ENCODE data around the gene KCNN4. TPM values are rescaled to one million over a fixed set of nuclear protein-coding genes. Genes with fewer than 3 reads are reported as not detected.
"Not testable (repeated sequence)": the region's sequence is repeated elsewhere in the genome, so short reads cannot be mapped to it uniquely, and the experiment has no call there.

The KCNN4 gene
- 100 to 1,000 TPM in 1 of 2 donors, 10 to 100 TPM in 1; 91.6 to 118 TPM for total RNA-seq

DNA sequence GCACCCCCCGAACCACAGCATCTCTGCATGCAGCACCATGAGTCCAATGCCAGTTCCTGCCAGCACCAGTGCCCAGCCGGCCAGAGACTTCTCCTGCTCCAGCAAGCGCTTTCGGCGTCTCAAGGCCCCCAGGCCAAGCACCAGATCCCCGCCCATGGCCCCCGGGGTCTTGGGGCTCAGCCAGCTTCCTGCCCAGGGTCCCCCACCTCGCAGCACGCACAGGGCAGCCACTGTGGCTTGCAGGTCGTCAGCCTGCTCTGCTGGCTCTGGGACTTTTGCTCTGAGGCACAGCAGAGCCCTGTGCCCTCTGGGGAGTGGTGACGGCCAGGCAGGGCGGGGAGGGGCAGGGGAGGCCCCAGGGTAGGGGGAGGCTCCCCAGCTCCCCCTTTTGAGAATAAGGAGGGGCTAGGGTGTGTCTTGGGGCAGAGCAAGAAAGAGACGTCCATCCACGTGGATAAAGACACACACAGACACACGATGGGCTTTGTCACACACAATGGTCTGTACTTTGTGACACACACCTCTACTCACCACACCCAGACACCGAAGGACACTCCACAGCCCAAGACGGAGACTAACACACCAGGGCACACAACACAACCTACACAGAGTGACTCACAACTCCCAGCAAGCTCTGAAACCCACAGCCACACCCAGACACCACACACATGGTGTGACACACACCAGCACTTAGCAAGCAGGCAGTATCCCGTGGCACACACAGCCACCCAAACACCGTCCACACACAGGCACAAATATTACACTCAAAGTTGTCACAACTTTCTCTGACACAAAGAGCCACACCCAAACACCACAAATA, at the start of gene KCNN4:
Gene KCNN4, minus strand, starts transcription at position 268 of the 820 bp plus-strand sequence. Its CDS starts 112 bp downstream, at position 156.
- no peaks in the 10 kb centered on the region for H3K27me3 Mint-ChIP-seq (ENCODE audit: low read depth)
- peaks cover 18% of the 10 kb centered on the region in 2 donors for H3K36me3 Mint-ChIP-seq (ENCODE audit: insufficient read depth in 2 of 2)
- peaks cover 88% of the 10 kb centered on the region for H3K4me1 Mint-ChIP-seq (ENCODE audit: low read depth)
- peak; percentile 80 to 83 for ATAC-seq (replicated peaks in 1 of 2)
- H3K9me3 Mint-ChIP-seq, result peaks cover 0 to 3% of the 10 kb centered on the region in 2 donors
- peak within 1 kb of the TSS; percentile 74 to 94 for H3K4me3 Mint-ChIP-seq
- H3K27ac Mint-ChIP-seq, result peak within 1 kb of the TSS; percentile 43
- peak; percentile 83 to 88 for DNase-seq

- Mint-ChIP-seq H3K9me3 (peaks cover 8% of the 10 kb centered on the region in 2 donors), H3K4me1 (ENCODE audit: low read depth) (peaks cover 16% of the 10 kb centered on the region), H3K27ac (peak within 1 kb of the TSS; percentile 65), H3K27me3 (ENCODE audit: low read depth) (peaks cover 2% of the 10 kb centered on the region), H3K36me3 (ENCODE audit: insufficient read depth in 2 of 2) (peaks cover 10 to 37% of the 10 kb centered on the region in 2 donors), H3K4me3 (peak within 1 kb of the TSS; percentile 93 to 97)
- DNase-seq (peak; percentile 87 to 89), ATAC-seq (replicated peaks in 1 of 2) (peak; percentile 98)
Observed at GRCh38 chr19:43826787-43827754, 46.3 kb upstream of the KCNN4 start, which contains the start of gene ZNF283. ZNF283 (plus strand) TSS chr19:43827321; CDS start chr19:43833505, 6,184 bp downstream.

DNA sequence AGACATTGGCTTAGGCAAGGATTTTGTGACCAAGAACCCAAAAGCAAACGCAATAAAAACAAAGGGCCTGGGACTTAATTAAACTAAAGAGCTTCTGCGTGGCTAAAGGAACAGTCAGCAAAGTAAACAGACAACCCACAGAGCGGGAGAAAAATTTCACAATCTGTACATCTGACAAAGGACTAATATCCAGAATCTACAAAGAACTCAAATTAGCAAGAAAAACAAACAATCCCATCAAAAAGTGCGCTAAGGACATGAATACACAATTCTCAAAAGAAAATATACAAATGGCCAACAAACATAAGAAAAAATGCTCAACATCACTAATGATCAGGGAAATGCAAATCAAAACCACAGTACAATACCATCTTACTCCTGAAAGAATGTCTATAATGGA, 43.8 kb upstream of the KCNN4 start:
- H3K27ac Mint-ChIP-seq; ATAC-seq (replicated peaks in 1 of 2); DNase-seq; H3K4me3 Mint-ChIP-seq: not testable (repeated sequence)
- peaks cover 21% of the 10 kb centered on the region for H3K27me3 Mint-ChIP-seq (ENCODE audit: low read depth)
- H3K9me3 Mint-ChIP-seq, result peaks cover 8 to 13% of the 10 kb centered on the region in 2 donors
- peaks cover 11 to 22% of the 10 kb centered on the region in 2 donors for H3K36me3 Mint-ChIP-seq (ENCODE audit: insufficient read depth in 2 of 2)
- peaks cover 29% of the 10 kb centered on the region for H3K4me1 Mint-ChIP-seq (ENCODE audit: low read depth)

DNA sequence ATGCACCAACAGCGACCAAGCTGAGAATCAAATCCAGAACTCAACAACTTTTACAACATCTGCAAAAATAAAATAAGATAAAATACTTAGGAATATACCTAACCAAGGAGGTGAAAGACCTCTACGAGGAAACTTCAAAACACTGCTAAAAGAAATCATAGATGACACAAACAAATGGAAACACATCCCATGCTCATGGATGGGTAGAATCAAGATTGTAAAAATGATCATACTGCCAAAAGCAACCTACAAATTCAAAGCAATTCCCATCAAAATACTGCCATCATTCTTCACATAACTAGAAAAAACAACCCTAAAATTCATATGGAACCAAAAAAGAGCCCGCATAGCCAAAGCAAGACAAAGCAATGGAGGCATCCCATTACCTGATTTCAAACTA, 43.1 kb upstream of the KCNN4 start:
- H3K9me3 Mint-ChIP-seq, result peaks cover 8 to 13% of the 10 kb centered on the region in 2 donors
- not testable (repeated sequence) for DNase-seq; ATAC-seq (replicated peaks in 1 of 2); H3K4me3 Mint-ChIP-seq; H3K27ac Mint-ChIP-seq
- peaks cover 11 to 17% of the 10 kb centered on the region in 2 donors for H3K36me3 Mint-ChIP-seq (ENCODE audit: insufficient read depth in 2 of 2)
- H3K27me3 Mint-ChIP-seq (ENCODE audit: low read depth), result peaks cover 26% of the 10 kb centered on the region
- peaks cover 29% of the 10 kb centered on the region for H3K4me1 Mint-ChIP-seq (ENCODE audit: low read depth)

- H3K27me3 Mint-ChIP-seq (ENCODE audit: low read depth), result peaks cover 33% of the 10 kb centered on the region
- DNase-seq, result no peak
- peaks cover 6 to 11% of the 10 kb centered on the region in 2 donors for H3K9me3 Mint-ChIP-seq
- ATAC-seq (replicated peaks in 1 of 2), result peak; percentile 66 to 70
- peaks cover 13% of the 10 kb centered on the region for H3K4me1 Mint-ChIP-seq (ENCODE audit: low read depth)
- H3K4me3 Mint-ChIP-seq, result peak overlapping the region; percentile 84 to 93
- H3K36me3 Mint-ChIP-seq (ENCODE audit: insufficient read depth in 2 of 2), result peaks cover 5 to 8% of the 10 kb centered on the region in 2 donors
- no peak overlapping the region for H3K27ac Mint-ChIP-seq
Observed at GRCh38 chr19:43820884-43821215, 40.1 kb upstream of the KCNN4 start.

DNA sequence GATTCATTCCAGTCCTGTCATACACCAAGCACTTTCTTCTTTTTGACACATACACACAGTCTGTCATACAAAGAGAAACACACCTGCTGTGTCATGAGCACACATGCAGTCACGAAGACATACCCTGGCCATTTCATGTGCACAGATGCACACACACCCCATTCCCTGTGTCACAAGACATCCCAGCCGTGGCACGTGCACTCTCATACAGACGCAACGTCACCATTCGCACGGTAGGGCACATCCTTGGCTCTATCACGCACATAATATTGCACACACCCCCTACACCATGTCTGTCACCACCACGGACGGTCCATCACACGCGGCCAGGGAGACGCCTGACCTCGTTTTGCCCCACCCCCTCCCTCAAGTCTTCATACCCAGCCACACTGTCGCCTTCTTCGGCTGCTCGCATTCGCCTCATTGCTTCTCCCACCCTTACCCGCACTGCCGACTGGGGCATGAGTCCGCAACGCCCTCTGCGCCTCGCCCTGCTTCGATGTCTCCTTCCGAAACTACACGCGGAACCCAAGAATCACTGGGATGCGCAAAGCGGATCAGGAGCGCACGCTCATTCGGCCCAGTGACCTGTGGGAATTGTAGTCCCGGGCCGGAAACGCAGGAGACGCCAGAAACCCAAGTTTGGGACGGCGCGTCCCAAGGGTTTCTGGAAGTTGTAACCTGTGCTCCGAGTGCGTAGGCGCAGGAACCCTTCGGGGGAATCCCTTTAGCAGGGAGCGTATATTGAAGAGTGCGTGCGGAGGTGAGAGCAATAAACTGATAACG, 39.5 kb upstream of the KCNN4 start:
- Mint-ChIP-seq H3K9me3 (peaks cover 6 to 10% of the 10 kb centered on the region in 2 donors), H3K4me1 (ENCODE audit: low read depth) (peaks cover 13% of the 10 kb centered on the region), H3K36me3 (ENCODE audit: insufficient read depth in 2 of 2) (peaks cover 5 to 8% of the 10 kb centered on the region in 2 donors), H3K27ac (no peak overlapping the region), H3K4me3 (peak overlapping the region; percentile 84 to 93), H3K27me3 (ENCODE audit: low read depth) (peaks cover 33% of the 10 kb centered on the region)
- DNase-seq (peak; percentile 20 to 22), ATAC-seq (replicated peaks in 1 of 2) (peak; percentile 67 to 74)

- Mint-ChIP-seq H3K27me3 (ENCODE audit: low read depth) (peaks cover 33% of the 10 kb centered on the region), H3K4me1 (ENCODE audit: low read depth) (peaks cover 23% of the 10 kb centered on the region), H3K36me3 (ENCODE audit: insufficient read depth in 2 of 2) (peaks cover 5 to 8% of the 10 kb centered on the region in 2 donors), H3K9me3 (peaks cover 6 to 10% of the 10 kb centered on the region in 2 donors), H3K27ac (no peak overlapping the region), H3K4me3 (no peak overlapping the region)
- DNase-seq, result no peak
- no peak for ATAC-seq (replicated peaks in 1 of 2)
Observed at GRCh38 chr19:43818500-43818899, 37.7 kb upstream of the KCNN4 start.

- H3K4me3 Mint-ChIP-seq; ATAC-seq (replicated peaks in 1 of 2); H3K27ac Mint-ChIP-seq; DNase-seq; H3K36me3 Mint-ChIP-seq (ENCODE audit: insufficient read depth in 2 of 2): not testable (repeated sequence)
- peaks cover 23% of the 10 kb centered on the region for H3K4me1 Mint-ChIP-seq (ENCODE audit: low read depth)
- peaks cover 38% of the 10 kb centered on the region for H3K27me3 Mint-ChIP-seq (ENCODE audit: low read depth)
- peaks cover 8 to 10% of the 10 kb centered on the region in 2 donors for H3K9me3 Mint-ChIP-seq
Observed at GRCh38 chr19:43817454-43817853, 36.7 kb upstream of the KCNN4 start.

GRCh38 chr19:43814663-43815352, 34.0 kb upstream of the KCNN4 start:
- Mint-ChIP-seq H3K27me3 (ENCODE audit: low read depth) (peaks cover 42% of the 10 kb centered on the region), H3K4me3 (no peak overlapping the region), H3K9me3 (peaks cover 4 to 8% of the 10 kb centered on the region in 2 donors), H3K4me1 (ENCODE audit: low read depth) (peaks cover 12% of the 10 kb centered on the region), H3K27ac (no peak overlapping the region), H3K36me3 (ENCODE audit: insufficient read depth in 2 of 2) (peaks cover 4 to 6% of the 10 kb centered on the region in 2 donors)
- ATAC-seq (replicated peaks in 1 of 2) (peak; percentile 54 to 59), DNase-seq (no peak)

- peaks cover 4% of the 10 kb centered on the region in 2 donors for H3K9me3 Mint-ChIP-seq
- peaks cover 34% of the 10 kb centered on the region for H3K27me3 Mint-ChIP-seq (ENCODE audit: low read depth)
- DNase-seq (no peak), ATAC-seq (replicated peaks in 1 of 2) (peak in 1 of 2 donors; percentile 36)
- peaks cover 10% of the 10 kb centered on the region for H3K4me1 Mint-ChIP-seq (ENCODE audit: low read depth)
- peaks cover 0 to 3% of the 10 kb centered on the region in 2 donors for H3K36me3 Mint-ChIP-seq (ENCODE audit: insufficient read depth in 2 of 2)
- no peak overlapping the region for H3K4me3 Mint-ChIP-seq
- no peak overlapping the region for H3K27ac Mint-ChIP-seq
Observed at GRCh38 chr19:43812688-43813087, 31.9 kb upstream of the KCNN4 start.

DNA sequence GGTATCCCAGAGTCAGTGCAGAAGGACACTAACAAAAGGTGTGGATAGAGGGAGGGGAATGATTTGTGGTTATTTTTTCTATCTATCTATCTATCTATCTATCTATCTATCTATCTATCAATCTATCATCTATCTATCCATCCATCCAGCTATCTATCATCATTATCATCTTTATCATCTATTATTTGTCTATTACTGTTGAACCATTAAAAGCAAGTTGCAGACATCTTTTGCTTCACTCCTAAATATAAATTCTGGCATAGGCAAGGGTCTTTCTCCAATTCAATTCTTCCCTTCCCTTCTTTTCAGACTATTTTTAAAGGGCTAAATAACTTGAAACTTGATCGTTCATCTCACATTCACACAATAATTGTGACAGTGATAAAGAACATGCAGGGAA, 31.5 kb upstream of the KCNN4 start:
- H3K27ac Mint-ChIP-seq, result peak overlapping the region; percentile 17
- H3K27me3 Mint-ChIP-seq (ENCODE audit: low read depth), result peaks cover 38% of the 10 kb centered on the region
- peaks cover 4% of the 10 kb centered on the region in 2 donors for H3K9me3 Mint-ChIP-seq
- ATAC-seq (replicated peaks in 1 of 2), result no peak
- peaks cover 0 to 3% of the 10 kb centered on the region in 2 donors for H3K36me3 Mint-ChIP-seq (ENCODE audit: insufficient read depth in 2 of 2)
- H3K4me1 Mint-ChIP-seq (ENCODE audit: low read depth), result peaks cover 10% of the 10 kb centered on the region
- no peak for DNase-seq
- no peak overlapping the region for H3K4me3 Mint-ChIP-seq

Measured in activated T-cell treated with anti-CD3 and anti-CD28 coated beads, Interleukin-2, amount 50 U/mL, for 72 hours (primary cell).